ENCODE data around the gene CERK.

CERK gene

DNA sequence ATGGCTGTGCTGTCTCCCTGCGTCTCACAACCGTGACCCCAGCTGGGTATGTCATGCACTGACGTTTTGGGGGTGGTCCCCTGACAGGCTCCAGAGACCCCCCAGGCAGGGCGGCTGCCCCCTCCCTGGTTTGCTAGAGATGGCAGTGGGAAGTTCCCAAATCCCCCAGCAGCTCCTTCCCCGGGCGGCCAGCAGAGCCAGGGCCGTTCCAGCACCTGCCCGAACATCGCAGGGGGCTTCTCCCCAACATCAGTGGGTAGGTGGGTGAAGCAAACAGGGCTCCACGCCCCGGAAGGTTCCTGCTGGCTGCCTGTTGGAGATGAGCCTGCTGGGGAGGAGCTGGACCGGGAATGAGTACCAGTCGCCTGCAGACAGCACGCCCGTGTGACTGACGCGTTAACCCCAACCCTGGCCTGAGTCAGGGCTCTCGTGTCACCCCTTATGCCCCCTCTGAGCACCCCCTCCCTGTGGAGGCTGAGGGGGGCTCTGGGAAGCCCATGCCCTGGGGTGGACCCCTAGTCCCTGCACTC lies 72.2 kb downstream of the CERK start:
- Histone ChIP-seq H3K4me3 (no peak overlapping the region), H3K27ac (no peak overlapping the region)
- no peak for DNase-seq (ENCODE audit: low spot score)
- TF ChIP-seq, protein P1, sequence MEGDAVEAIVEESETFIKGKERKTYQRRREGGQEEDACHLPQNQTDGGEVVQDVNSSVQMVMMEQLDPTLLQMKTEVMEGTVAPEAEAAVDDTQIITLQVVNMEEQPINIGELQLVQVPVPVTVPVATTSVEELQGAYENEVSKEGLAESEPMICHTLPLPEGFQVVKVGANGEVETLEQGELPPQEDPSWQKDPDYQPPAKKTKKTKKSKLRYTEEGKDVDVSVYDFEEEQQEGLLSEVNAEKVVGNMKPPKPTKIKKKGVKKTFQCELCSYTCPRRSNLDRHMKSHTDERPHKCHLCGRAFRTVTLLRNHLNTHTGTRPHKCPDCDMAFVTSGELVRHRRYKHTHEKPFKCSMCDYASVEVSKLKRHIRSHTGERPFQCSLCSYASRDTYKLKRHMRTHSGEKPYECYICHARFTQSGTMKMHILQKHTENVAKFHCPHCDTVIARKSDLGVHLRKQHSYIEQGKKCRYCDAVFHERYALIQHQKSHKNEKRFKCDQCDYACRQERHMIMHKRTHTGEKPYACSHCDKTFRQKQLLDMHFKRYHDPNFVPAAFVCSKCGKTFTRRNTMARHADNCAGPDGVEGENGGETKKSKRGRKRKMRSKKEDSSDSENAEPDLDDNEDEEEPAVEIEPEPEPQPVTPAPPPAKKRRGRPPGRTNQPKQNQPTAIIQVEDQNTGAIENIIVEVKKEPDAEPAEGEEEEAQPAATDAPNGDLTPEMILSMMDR (IDR thresholded peaks at IDR 0.05) = no peak

- H3K4me3 ChIP-seq = no peak overlapping the region
- DNase-seq (ENCODE audit: low spot score) = no peak
- TF ChIP-seq, protein P1 (IDR thresholded peaks at IDR 0.05) = no peak
- H3K27ac ChIP-seq = no peak overlapping the region
Measured at GRCh38 chr22:46665151-46665695, 72.8 kb downstream of the CERK start.

- DNase-seq (ENCODE audit: low spot score) = no peak
- Histone ChIP-seq H3K27ac (no peak overlapping the region), H3K4me3 (no peak overlapping the region)
- TF ChIP-seq, protein P1 (IDR thresholded peaks at IDR 0.05) = no peak
Measured at GRCh38 chr22:46664301-46664855, 73.7 kb downstream of the CERK start.

GRCh38 chr22:46663436-46664100 lies 74.5 kb downstream of the CERK start:
- TF ChIP-seq, protein P1 (IDR thresholded peaks at IDR 0.05) = no peak
- H3K4me3 ChIP-seq = no peak overlapping the region
- no peak overlapping the region for H3K27ac ChIP-seq
- DNase-seq (ENCODE audit: low spot score) = no peak

DNA sequence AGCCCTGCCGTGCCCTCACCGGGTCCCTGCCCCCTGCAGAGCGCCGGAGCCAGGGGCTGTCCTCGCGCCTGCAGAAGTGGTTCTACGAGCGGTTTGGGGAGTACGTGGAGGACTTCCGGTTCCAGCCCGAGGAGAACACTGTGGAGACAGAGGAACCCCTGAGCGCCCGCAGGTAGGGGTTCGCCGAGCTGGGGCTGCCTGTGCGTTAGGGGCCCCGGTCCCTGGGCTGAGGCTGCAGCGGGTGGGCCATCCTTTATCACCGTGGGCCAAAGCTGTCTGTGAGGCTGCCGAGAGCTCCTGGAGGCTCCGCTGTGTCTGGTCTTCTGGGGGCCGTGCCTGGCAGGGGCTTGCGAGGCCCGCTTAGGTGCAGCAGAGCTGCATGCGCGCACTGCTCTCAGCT lies 75.1 kb downstream of the CERK start:
- Histone ChIP-seq H3K27ac (no peak overlapping the region), H3K4me3 (no peak overlapping the region)
- DNase-seq (ENCODE audit: low spot score) = no peak
- TF ChIP-seq, protein P1 (IDR thresholded peaks at IDR 0.05) = no peak

DNA sequence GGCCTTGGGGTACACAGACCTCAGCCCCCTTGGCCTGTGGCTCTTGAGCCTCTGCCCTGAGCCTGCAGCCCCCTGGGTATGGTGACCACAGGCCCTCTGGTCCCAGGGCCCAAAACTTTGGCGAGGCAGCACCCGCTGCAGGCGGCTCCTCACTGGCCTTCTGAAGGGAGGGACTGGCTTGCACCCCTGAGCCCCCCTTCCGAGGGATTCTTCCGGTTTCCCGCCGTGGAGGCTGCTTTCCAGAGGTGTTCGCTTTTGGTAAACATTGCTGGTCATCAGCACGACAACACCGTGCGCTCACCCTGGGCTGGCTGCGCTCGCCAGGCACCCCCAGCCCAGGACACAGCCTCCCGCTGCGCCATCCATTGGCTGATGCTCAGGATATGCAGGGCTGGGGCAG lies 75.8 kb downstream of the CERK start:
- no peak for DNase-seq (ENCODE audit: low spot score)
- TF ChIP-seq, protein P1 (IDR thresholded peaks at IDR 0.05) = no peak
- Histone ChIP-seq H3K27ac (no peak overlapping the region), H3K4me3 (no peak overlapping the region)
